ENCODE data around the gene NKX3-2. TPM values are rescaled to one million over a fixed set of nuclear protein-coding genes. Genes with fewer than 3 reads are reported as not detected.

Gene NKX3-2
- total RNA-seq, 1 donor from 2014 or later: 4.5 TPM

DNA sequence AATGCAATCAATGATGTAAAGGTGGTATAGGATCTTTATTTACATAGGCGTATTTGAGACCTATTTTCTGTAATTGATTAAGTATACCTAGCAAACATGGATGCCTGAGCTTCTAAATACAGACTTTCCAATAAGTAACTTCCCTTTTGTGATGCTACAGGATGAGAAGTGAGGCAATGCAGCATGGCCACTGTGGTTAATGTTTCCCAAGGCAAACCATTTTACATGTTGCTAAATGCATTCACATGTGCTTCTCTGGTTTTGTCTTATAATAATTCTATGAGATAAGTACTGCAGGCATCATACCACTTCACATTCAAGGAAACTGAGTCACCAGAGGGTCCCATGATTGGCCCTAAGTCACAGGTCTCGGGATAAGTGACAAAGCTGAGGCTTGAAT, 35.7 kb upstream of the NKX3-2 start:
- no peak for TF ChIP-seq CTCF (IDR thresholded peaks at IDR 0.05; ENCODE audit: unreplicated experiment)
- Mint-ChIP-seq H3K4me1 (ENCODE audit: unreplicated experiment) (no peaks in the 10 kb centered on the region), H3K27ac (ENCODE audit: unreplicated experiment) (no peak overlapping the region), H3K4me3 (ENCODE audit: unreplicated experiment) (no peak overlapping the region), H3K27me3 (ENCODE audit: unreplicated experiment) (no peaks in the 10 kb centered on the region), H3K9me3 (ENCODE audit: unreplicated experiment) (no peaks in the 10 kb centered on the region), H3K36me3 (ENCODE audit: low read depth, unreplicated experiment) (peaks cover 23% of the 10 kb centered on the region)
- no peak for DNase-seq (ENCODE audit: low spot score)

DNA sequence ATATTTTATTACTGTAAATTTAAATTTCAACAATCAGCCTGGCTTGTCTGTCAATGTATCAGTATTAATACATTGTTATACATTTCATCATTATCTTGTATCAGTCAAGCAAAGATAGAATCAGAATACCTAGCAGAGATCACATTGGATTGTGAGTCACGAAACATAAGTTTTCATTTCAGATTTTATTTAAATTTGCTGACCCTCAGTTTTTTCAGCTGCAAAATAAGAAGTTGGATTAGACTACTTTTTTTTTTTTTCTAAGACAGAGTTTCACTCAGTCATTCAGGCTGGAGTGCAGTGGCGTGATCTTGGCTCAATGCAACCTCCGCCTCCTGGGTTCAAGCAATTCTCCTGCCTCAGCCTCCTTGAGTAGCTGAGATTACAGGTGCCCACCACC, 33.4 kb upstream of the NKX3-2 start:
- Mint-ChIP-seq H3K4me1 (ENCODE audit: unreplicated experiment) (peaks cover 4% of the 10 kb centered on the region), H3K27ac (ENCODE audit: unreplicated experiment) (no peak overlapping the region), H3K4me3 (ENCODE audit: unreplicated experiment) (no peak overlapping the region), H3K27me3 (ENCODE audit: unreplicated experiment) (no peaks in the 10 kb centered on the region), H3K36me3 (ENCODE audit: low read depth, unreplicated experiment) (peaks cover 14% of the 10 kb centered on the region), H3K9me3 (ENCODE audit: unreplicated experiment) (no peaks in the 10 kb centered on the region)
- no peak for TF ChIP-seq CTCF (IDR thresholded peaks at IDR 0.05; ENCODE audit: unreplicated experiment)
- DNase-seq (ENCODE audit: low spot score): no peak

DNA sequence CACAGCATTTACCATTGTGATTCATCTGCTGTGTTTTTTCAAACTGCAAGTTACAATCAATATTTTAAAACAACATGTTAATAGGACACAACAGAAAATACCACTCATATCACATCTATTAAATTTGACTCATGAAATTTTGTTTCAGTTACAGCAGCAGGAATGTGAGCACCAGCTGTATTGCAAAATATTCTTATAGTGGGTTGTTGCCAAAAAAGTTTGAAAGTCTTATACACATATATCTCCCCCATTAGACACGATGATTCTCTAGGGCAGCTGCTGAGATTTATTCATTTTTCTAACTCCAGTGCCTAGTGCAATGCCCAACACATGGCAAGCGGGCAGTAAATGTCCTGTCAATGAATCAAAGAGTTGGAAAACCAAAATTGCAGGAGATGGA, 26.6 kb upstream of the NKX3-2 start:
- Mint-ChIP-seq H3K4me1 (ENCODE audit: unreplicated experiment) (peaks cover 17% of the 10 kb centered on the region), H3K27ac (ENCODE audit: unreplicated experiment) (no peak overlapping the region), H3K4me3 (ENCODE audit: unreplicated experiment) (peak overlapping the region; percentile 10), H3K9me3 (ENCODE audit: unreplicated experiment) (no peaks in the 10 kb centered on the region), H3K36me3 (ENCODE audit: low read depth, unreplicated experiment) (peaks cover 22% of the 10 kb centered on the region), H3K27me3 (ENCODE audit: unreplicated experiment) (peaks cover 2% of the 10 kb centered on the region)
- no peak for DNase-seq (ENCODE audit: low spot score)
- TF ChIP-seq CTCF (IDR thresholded peaks at IDR 0.05; ENCODE audit: unreplicated experiment): no peak

- no peak overlapping the region for H3K27ac Mint-ChIP-seq (ENCODE audit: unreplicated experiment)
- no peak for TF ChIP-seq CTCF (IDR thresholded peaks at IDR 0.05; ENCODE audit: unreplicated experiment)
- H3K9me3 Mint-ChIP-seq (ENCODE audit: unreplicated experiment): no peaks in the 10 kb centered on the region
- H3K4me3 Mint-ChIP-seq (ENCODE audit: unreplicated experiment): no peak overlapping the region
- peaks cover 22% of the 10 kb centered on the region for H3K36me3 Mint-ChIP-seq (ENCODE audit: low read depth, unreplicated experiment)
- peaks cover 13% of the 10 kb centered on the region for H3K4me1 Mint-ChIP-seq (ENCODE audit: unreplicated experiment)
- no peak for DNase-seq (ENCODE audit: low spot score)
- H3K27me3 Mint-ChIP-seq (ENCODE audit: unreplicated experiment): peaks cover 2% of the 10 kb centered on the region
These were observed 22.8 kb upstream of the NKX3-2 start for GRCh38 chr4:13567125-13567524.

DNA sequence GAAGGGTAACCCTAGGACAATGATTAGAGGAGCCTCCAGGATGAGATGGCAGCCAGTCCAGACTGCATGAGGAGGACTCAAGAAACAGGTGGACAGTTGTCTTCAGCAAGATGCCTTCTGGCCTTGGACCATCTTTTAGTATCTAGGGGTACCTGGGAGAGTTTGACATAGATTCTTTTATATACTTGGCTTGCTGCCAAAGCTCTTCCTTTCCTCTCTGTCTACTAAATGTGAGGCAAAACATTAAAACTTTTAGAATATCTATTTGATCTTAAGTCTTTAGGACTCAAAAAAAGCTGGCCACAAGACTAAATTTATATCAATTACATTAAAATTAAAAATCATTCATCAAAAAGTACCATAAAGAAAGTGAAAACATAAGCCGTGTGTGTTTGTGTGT, 18.6 kb upstream of the NKX3-2 start:
- no peak for TF ChIP-seq CTCF (IDR thresholded peaks at IDR 0.05; ENCODE audit: unreplicated experiment)
- Mint-ChIP-seq H3K9me3 (ENCODE audit: unreplicated experiment) (no peaks in the 10 kb centered on the region), H3K27ac (ENCODE audit: unreplicated experiment) (no peak overlapping the region), H3K4me3 (ENCODE audit: unreplicated experiment) (no peak overlapping the region), H3K36me3 (ENCODE audit: low read depth, unreplicated experiment) (peaks cover 6% of the 10 kb centered on the region), H3K27me3 (ENCODE audit: unreplicated experiment) (peaks cover 2% of the 10 kb centered on the region), H3K4me1 (ENCODE audit: unreplicated experiment) (peaks cover 29% of the 10 kb centered on the region)
- no peak for DNase-seq (ENCODE audit: low spot score)

All from endothelial cell (in vitro differentiated cells).